HPDE6-E6E7 (cell line): ENCODE data around the gene MAGEB18.

Source experiments
- DNase-seq: peaks from one replicate; pipeline ENCODE4 v3.0.0; 2011; ENCODE audit warnings: missing footprints; ENCODE audit errors: extremely low spot score

Gene MAGEB18

DNA sequence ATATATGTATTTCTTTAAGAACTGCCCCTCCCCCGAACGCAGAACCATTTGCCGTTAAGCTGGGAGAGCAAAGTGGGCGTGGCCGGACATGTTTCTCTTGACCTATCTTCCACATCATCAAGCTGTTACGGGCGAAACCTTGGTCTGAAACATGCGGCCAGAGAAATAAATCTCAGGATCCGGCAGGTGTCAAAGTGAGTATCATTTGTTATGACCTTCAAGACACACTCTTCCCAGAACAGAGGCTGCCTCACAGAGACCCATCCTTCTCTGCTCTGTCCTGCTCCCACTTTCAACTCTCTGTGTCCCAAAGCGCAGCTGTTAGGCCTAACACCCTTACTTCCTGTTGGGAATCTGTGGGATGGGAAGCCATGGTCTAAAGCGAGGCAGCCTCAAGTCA, at the start of gene MAGEB18:
TSS of gene MAGEB18 (plus strand) at position 70 of the 400 bp plus-strand sequence. CDS start 643 bp downstream, outside the sequence.
- no peak for DNase-seq

DNA sequence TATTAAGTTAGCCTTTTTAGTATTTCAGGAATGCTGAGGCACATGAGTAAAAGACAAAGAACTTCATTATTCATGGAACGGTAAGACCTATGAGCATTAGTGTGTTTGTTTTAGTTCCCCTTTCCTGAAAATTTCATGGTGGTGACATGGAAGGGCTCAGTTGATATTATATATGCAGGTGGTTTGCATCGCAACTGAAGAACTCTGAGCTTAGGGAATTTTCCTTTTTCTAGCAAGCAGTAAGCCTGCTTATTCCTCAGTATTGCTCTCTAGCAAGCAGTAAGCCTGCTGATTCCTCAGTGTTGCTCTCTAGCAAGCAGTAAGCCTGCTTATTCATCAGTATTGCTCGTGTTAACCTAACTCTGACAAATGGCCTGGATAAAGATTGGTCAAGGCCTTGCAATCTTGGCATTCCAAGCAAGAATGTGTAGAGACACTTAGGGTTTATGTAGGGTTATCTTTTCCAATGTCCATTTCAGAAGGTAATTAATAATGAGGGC, 37.7 kb upstream of the MAGEB18 start:
- DNase-seq, result no peak

DNA sequence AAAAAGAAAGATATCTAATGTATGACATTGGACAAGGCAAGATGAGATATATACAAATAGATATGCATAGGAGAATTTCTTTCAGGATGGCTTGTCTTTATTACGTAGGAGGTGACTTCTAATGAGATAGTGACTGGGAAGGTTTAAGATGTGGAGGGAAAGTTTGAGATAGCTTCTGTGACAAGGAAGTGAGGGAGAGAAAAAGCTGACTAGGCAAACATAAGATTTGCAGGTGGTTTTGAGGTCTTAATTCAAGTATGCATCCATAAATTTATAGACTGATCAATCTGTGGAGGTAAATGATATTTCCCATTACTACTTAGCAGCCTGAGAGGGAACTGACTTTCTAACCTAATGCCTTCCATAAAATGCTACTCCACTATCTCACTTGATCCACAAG, 29.0 kb upstream of the MAGEB18 start:
- DNase-seq, result no peak

DNA sequence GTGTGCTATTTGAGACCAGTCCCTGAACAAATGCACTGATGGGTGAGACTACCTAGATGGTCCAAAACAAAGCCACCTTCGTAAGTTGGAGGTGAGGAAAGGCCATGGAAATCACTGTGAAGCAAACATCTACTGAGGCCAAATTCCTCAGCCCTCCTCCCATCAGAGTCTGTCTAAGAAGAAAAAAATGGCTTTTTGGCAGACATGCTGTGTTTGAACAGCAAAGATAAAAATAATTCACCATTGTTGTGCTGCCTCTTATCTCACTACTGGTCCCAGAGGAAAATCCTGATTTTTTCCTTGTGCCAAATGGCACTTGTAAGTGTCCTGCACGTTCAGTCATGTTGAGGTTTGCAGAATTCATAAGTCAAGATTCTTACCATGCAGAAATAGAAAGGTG, 7.9 kb downstream of the MAGEB18 start:
- DNase-seq, result no peak

DNA sequence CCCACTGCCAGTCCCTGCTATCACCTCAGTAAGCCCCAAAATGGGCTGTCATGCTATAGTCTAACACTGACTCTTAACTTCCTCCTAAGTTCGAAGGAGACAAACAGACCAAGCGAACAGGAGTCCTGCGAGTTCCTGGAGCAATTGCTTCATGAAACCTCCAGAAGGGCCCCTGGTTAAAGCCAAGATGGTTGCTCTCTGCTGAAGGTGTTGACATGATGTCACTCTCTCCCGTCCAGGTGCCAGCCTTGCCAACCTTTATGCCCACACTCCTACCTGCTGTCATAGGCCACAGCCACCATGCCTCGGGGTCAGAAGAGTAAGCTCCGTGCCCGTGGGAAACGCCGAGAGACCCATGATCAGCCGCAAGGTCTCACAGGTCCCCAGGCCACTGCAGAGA, 22.2 kb downstream of the MAGEB18 start, which contains the start of gene MAGEB6B:
TSS of gene MAGEB6B (plus strand) at position 301 of the 400 bp plus-strand sequence. CDS start at position 301, 0 bp downstream.
- DNase-seq, result no peak
